ENCODE results near the gene CSF1R.

Gene CSF1R

DNA sequence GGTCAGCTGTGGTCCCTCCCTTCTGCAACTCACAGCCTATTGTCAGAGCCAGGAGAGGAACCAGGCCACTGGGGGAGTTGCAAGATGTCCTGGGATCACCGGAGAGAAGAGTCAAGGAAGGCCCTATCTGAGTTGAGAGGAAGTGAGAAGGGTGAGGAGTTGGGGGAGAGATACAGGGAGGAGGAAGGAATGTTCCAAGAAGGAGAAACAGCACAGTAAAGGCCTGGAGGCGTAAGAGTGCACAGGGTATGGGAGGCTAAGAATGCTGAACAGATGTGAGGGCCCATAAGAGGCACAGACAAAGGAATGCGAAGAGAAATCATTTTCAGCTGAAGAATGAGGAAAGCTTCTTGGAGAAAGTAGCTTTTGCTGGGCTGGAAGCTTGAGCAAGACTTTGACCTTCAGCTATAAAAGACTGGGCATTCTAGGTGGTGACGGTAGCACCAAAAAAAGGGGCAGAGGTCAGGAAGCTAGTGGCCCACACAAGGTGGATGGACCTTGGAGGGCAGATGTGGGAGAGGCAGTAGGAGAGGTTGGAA is 21.6 kb upstream of the CSF1R start:
- TF ChIP-seq YY1 (IDR thresholded peaks at IDR 0.05; ENCODE audit: low read depth) (no peak), ZBTB7A (IDR thresholded peaks at IDR 0.05; ENCODE audit: low read depth) (no peak), EGR1 (IDR thresholded peaks at IDR 0.05) (no peak), EP300 (IDR thresholded peaks at IDR 0.05; ENCODE audit: borderline replicate concordance) (no peak), CEBPB (IDR thresholded peaks at IDR 0.05) (no peak), TAF1 (IDR thresholded peaks at IDR 0.05; ENCODE audit: low read depth) (no peak), RAD21 (IDR thresholded peaks at IDR 0.05; ENCODE audit: low read depth) (no peak), NFIC (IDR thresholded peaks at IDR 0.05) (no peak), TCF12 (IDR thresholded peaks at IDR 0.05; ENCODE audit: low read depth) (no peak), TEAD4 (IDR thresholded peaks at IDR 0.05) (no peak), FOXM1 (IDR thresholded peaks at IDR 0.05; ENCODE audit: borderline replicate concordance, low read depth) (no peak), CREB1 (IDR thresholded peaks at IDR 0.05; ENCODE audit: low read depth) (no peak)
- TF ChIP-seq, protein P1, sequence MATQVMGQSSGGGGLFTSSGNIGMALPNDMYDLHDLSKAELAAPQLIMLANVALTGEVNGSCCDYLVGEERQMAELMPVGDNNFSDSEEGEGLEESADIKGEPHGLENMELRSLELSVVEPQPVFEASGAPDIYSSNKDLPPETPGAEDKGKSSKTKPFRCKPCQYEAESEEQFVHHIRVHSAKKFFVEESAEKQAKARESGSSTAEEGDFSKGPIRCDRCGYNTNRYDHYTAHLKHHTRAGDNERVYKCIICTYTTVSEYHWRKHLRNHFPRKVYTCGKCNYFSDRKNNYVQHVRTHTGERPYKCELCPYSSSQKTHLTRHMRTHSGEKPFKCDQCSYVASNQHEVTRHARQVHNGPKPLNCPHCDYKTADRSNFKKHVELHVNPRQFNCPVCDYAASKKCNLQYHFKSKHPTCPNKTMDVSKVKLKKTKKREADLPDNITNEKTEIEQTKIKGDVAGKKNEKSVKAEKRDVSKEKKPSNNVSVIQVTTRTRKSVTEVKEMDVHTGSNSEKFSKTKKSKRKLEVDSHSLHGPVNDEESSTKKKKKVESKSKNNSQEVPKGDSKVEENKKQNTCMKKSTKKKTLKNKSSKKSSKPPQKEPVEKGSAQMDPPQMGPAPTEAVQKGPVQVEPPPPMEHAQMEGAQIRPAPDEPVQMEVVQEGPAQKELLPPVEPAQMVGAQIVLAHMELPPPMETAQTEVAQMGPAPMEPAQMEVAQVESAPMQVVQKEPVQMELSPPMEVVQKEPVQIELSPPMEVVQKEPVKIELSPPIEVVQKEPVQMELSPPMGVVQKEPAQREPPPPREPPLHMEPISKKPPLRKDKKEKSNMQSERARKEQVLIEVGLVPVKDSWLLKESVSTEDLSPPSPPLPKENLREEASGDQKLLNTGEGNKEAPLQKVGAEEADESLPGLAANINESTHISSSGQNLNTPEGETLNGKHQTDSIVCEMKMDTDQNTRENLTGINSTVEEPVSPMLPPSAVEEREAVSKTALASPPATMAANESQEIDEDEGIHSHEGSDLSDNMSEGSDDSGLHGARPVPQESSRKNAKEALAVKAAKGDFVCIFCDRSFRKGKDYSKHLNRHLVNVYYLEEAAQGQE (IDR thresholded peaks at IDR 0.05; ENCODE audit: low read depth): no peak
- TF ChIP-seq, protein P2, sequence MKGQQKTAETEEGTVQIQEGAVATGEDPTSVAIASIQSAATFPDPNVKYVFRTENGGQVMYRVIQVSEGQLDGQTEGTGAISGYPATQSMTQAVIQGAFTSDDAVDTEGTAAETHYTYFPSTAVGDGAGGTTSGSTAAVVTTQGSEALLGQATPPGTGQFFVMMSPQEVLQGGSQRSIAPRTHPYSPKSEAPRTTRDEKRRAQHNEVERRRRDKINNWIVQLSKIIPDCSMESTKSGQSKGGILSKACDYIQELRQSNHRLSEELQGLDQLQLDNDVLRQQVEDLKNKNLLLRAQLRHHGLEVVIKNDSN (IDR thresholded peaks at IDR 0.05): no peak
- TF ChIP-seq, protein P3, sequence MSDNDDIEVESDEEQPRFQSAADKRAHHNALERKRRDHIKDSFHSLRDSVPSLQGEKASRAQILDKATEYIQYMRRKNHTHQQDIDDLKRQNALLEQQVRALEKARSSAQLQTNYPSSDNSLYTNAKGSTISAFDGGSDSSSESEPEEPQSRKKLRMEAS (IDR thresholded peaks at IDR 0.05): no peak

DNA sequence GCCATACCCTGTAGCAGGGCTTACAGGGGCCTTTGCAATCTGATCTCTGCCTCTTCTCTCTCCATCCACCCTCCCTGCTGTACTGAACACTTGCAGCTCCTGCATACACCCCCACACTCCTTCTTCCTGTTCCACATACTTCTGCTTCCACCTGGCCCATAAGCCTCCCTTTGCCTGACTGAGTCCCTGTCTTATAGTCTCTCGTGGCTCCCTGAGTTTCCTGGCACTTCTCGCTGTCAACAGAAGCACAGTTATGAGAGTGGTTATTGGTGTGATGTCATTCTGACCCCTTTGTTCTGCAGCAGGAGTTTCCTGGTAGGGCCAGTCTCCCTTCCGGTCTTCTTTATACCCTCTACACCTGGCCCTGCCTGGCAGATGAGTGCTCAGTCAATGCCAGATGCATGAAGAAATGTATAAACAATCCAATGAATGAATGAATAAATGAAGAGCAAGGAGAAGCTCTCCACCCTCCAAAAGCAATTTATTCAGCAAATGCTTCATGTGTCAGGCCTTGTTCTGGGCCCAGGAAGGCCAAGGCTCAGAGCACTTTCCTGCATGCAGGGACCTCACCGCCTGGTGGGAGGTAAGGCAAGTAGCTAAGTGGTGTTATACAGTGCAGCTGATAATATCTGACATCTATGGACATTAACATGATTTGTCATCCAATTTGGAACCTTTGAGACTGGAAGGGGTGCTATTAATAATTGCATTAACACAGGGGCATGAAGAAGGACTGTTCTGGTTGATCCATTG is 20.5 kb upstream of the CSF1R start:
- TF ChIP-seq, protein P2 (IDR thresholded peaks at IDR 0.05): no peak
- TF ChIP-seq CREB1 (IDR thresholded peaks at IDR 0.05; ENCODE audit: low read depth): no peak
- TF ChIP-seq, protein P3 (IDR thresholded peaks at IDR 0.05): no peak
- no peak for TF ChIP-seq NFIC (IDR thresholded peaks at IDR 0.05)
- TF ChIP-seq RAD21 (IDR thresholded peaks at IDR 0.05; ENCODE audit: low read depth): no peak
- TF ChIP-seq TCF12 (IDR thresholded peaks at IDR 0.05; ENCODE audit: low read depth): no peak
- no peak for TF ChIP-seq EP300 (IDR thresholded peaks at IDR 0.05; ENCODE audit: borderline replicate concordance)
- TF ChIP-seq, protein P1 (IDR thresholded peaks at IDR 0.05; ENCODE audit: low read depth): no peak
- no peak for TF ChIP-seq FOXM1 (IDR thresholded peaks at IDR 0.05; ENCODE audit: borderline replicate concordance, low read depth)
- TF ChIP-seq ZBTB7A (IDR thresholded peaks at IDR 0.05; ENCODE audit: low read depth): no peak
- TF ChIP-seq CEBPB (IDR thresholded peaks at IDR 0.05): no peak
- no peak for TF ChIP-seq YY1 (IDR thresholded peaks at IDR 0.05; ENCODE audit: low read depth)
- TF ChIP-seq EGR1 (IDR thresholded peaks at IDR 0.05): no peak
- no peak for TF ChIP-seq TEAD4 (IDR thresholded peaks at IDR 0.05)
- TF ChIP-seq TAF1 (IDR thresholded peaks at IDR 0.05; ENCODE audit: low read depth): no peak

DNA sequence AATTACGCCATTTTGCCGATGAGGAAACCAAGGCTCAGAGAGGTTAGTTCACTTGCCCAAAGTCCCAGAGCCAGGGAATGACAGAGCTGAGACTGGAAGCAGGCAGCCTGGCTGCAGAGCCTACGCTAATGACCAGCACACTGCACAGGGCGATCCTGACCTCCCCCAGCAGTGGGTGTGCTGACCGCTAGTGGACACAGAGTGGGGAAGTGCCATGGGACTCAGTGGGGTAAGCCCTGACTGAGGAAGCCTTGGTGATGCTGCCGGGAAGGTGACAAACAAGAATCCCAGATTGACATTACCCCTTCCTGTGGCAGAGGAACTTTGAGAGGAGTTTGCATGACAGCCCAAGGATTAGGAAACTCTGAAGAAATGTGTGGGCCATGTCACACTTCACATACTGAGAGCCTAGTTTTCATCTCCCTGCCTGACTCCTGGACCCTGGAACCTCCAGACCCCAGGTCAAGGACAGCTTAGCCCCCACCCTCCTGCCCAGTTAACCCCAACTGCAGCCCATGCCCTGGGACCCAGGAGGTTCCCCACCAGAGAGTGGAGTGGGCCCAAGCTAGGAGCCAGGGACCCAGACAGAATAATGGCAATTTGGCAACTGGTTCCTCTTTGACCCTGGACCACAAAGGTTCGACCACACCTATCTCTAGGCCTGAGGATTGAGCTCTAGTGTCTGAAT is 19.7 kb upstream of the CSF1R start:
- TF ChIP-seq, protein P2 (IDR thresholded peaks at IDR 0.05): no peak
- TF ChIP-seq EP300 (IDR thresholded peaks at IDR 0.05; ENCODE audit: borderline replicate concordance) (no peak), EGR1 (IDR thresholded peaks at IDR 0.05) (no peak), NFIC (IDR thresholded peaks at IDR 0.05) (no peak), CREB1 (IDR thresholded peaks at IDR 0.05; ENCODE audit: low read depth) (no peak), FOXM1 (IDR thresholded peaks at IDR 0.05; ENCODE audit: borderline replicate concordance, low read depth) (no peak)

DNA sequence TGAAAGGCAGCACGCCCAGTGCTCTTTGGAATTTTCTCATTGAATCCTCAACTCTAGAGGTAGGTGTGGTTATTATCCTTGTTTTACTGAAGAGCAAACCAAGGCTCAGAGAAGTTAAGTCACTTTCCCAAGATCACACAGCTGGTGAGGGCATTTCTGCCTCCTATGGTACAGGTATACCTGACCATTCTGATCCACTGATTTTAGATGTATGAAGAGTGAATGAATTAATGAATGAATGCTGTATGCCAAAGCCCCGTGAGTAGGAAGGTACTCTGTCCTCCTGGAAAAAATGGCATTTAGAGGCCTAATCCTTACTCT is 18.2 kb upstream of the CSF1R start:
- TF ChIP-seq CEBPB (IDR thresholded peaks at IDR 0.05) (no peak), TAF1 (IDR thresholded peaks at IDR 0.05; ENCODE audit: low read depth) (no peak), EP300 (IDR thresholded peaks at IDR 0.05; ENCODE audit: borderline replicate concordance) (no peak), EGR1 (IDR thresholded peaks at IDR 0.05) (no peak), RAD21 (IDR thresholded peaks at IDR 0.05; ENCODE audit: low read depth) (no peak), NFIC (IDR thresholded peaks at IDR 0.05) (no peak), TCF12 (IDR thresholded peaks at IDR 0.05; ENCODE audit: low read depth) (no peak), CREB1 (IDR thresholded peaks at IDR 0.05; ENCODE audit: low read depth) (no peak), FOXM1 (IDR thresholded peaks at IDR 0.05; ENCODE audit: borderline replicate concordance, low read depth) (no peak), ZBTB7A (IDR thresholded peaks at IDR 0.05; ENCODE audit: low read depth) (no peak), YY1 (IDR thresholded peaks at IDR 0.05; ENCODE audit: low read depth) (no peak), TEAD4 (IDR thresholded peaks at IDR 0.05) (no peak)
- TF ChIP-seq, protein P3 (IDR thresholded peaks at IDR 0.05): no peak
- TF ChIP-seq, protein P2 (IDR thresholded peaks at IDR 0.05): no peak
- TF ChIP-seq, protein P1 (IDR thresholded peaks at IDR 0.05; ENCODE audit: low read depth): no peak
